ENCODE measurements around the gene CAPZB. TPM values are rescaled to one million over a fixed set of nuclear protein-coding genes. Genes with fewer than 3 reads are reported as not detected.
"Not testable (repeated sequence)": the region's sequence is repeated elsewhere in the genome, so short reads cannot be mapped to it uniquely, and the experiment has no call there.

The CAPZB gene
- total and polyA plus RNA-seq, 2 experiments from 2014 or later: 86.2 to 278 TPM

GRCh38 chr1:19305880-19306279, 179.5 kb downstream of the CAPZB start:
- H3K4me1 ChIP-seq (ENCODE audit: low read depth): no peaks in the 10 kb centered on the region
- no peaks in the 10 kb centered on the region for H3K27me3 ChIP-seq
- no peak for DNase-seq (ENCODE audit: low read depth in 1 of 2, low spot score in 1 of 2)
- no peak overlapping the region for H3K27ac ChIP-seq
- H3K4me3 ChIP-seq: no peak overlapping the region
- peaks cover 20% of the 10 kb centered on the region for H3K36me3 ChIP-seq
- no peaks in the 10 kb centered on the region for H3K9me3 ChIP-seq (ENCODE audit: low read depth)
- no peak for TF ChIP-seq CTCF (IDR thresholded peaks at IDR 0.05; ENCODE audit: low read depth, low read length)

- H3K27ac ChIP-seq; H3K27me3 ChIP-seq; H3K4me1 ChIP-seq (ENCODE audit: low read depth); H3K9me3 ChIP-seq (ENCODE audit: low read depth); H3K4me3 ChIP-seq; DNase-seq (ENCODE audit: low read depth in 1 of 2, low spot score in 1 of 2): not testable (repeated sequence)
- H3K36me3 ChIP-seq: peaks cover 20% of the 10 kb centered on the region
Observed at GRCh38 chr1:19304081-19304480, 181.3 kb downstream of the CAPZB start.

- Histone ChIP-seq H3K27me3 (no peaks in the 10 kb centered on the region), H3K4me1 (ENCODE audit: low read depth) (no peaks in the 10 kb centered on the region), H3K4me3 (no peak overlapping the region), H3K27ac (no peak overlapping the region), H3K9me3 (ENCODE audit: low read depth) (no peaks in the 10 kb centered on the region), H3K36me3 (peaks cover 13% of the 10 kb centered on the region)
- TF ChIP-seq CTCF (IDR thresholded peaks at IDR 0.05; ENCODE audit: low read depth, low read length): no peak
- no peak for DNase-seq (ENCODE audit: low read depth in 1 of 2, low spot score in 1 of 2)
Observed at GRCh38 chr1:19300211-19300610, 185.1 kb downstream of the CAPZB start.

- DNase-seq (ENCODE audit: low read depth in 1 of 2, low spot score in 1 of 2): no peak
- H3K27me3 ChIP-seq: peaks cover 4% of the 10 kb centered on the region
Observed at GRCh38 chr1:19294638-19295037, 190.7 kb downstream of the CAPZB start.

GRCh38 chr1:19289244-19289643, 196.1 kb downstream of the CAPZB start:
- Histone ChIP-seq H3K4me1 (ENCODE audit: low read depth) (no peaks in the 10 kb centered on the region), H3K36me3 (no peaks in the 10 kb centered on the region), H3K4me3 (no peak overlapping the region), H3K27me3 (peaks cover 19% of the 10 kb centered on the region), H3K27ac (no peak overlapping the region), H3K9me3 (ENCODE audit: low read depth) (no peaks in the 10 kb centered on the region)
- no peak for DNase-seq (ENCODE audit: low read depth in 1 of 2, low spot score in 1 of 2)
- no peak for TF ChIP-seq CTCF (IDR thresholded peaks at IDR 0.05; ENCODE audit: low read depth, low read length)

More at GRCh38 chr1:19294638-19295037, 190.7 kb downstream of the CAPZB start:
- Histone ChIP-seq H3K4me3 (no peak overlapping the region), H3K9me3 (ENCODE audit: low read depth) (no peaks in the 10 kb centered on the region), H3K4me1 (ENCODE audit: low read depth) (no peaks in the 10 kb centered on the region), H3K36me3 (no peaks in the 10 kb centered on the region), H3K27ac (no peak overlapping the region)
- no peak for TF ChIP-seq CTCF (IDR thresholded peaks at IDR 0.05; ENCODE audit: low read depth, low read length)

Other genes with a start within 250 kb of the CAPZB start
- gene EMC1, start 234.0 kb downstream of the CAPZB start, total RNA-seq: 26.6 and 37.0 TPM in 2 replicates
- 25.0 and 33.3 TPM in 2 replicates for gene EMC1, start 234.0 kb downstream of the CAPZB start, polyA plus RNA-seq
- 21.3 and 28.8 TPM in 2 replicates for gene MRTO4, start 233.7 kb downstream of the CAPZB start, total RNA-seq
- gene MRTO4, start 233.7 kb downstream of the CAPZB start, polyA plus RNA-seq: 29.9 and 33.6 TPM in 2 replicates
- 1.4 and 2.2 TPM in 2 replicates for gene AKR7A3, start 196.8 kb downstream of the CAPZB start, total RNA-seq
- gene AKR7A3, start 196.8 kb downstream of the CAPZB start, polyA plus RNA-seq: 0.26 and 0.96 TPM in 2 replicates
- 155 and 195 TPM in 2 replicates for gene AKR7A2, start 173.4 kb downstream of the CAPZB start, total RNA-seq
- gene AKR7A2, start 173.4 kb downstream of the CAPZB start, polyA plus RNA-seq: 157 and 168 TPM in 2 replicates
- gene SLC66A1, start 173.2 kb downstream of the CAPZB start, total RNA-seq: 21.1 and 34.3 TPM in 2 replicates
- gene SLC66A1, start 173.2 kb downstream of the CAPZB start, polyA plus RNA-seq: 17.2 and 24.0 TPM in 2 replicates
- gene NBL1, start 158.8 kb upstream of the CAPZB start, total RNA-seq: 1.4 and 3.3 TPM in 2 replicates
- gene NBL1, start 158.8 kb upstream of the CAPZB start, polyA plus RNA-seq: 1.9 and 3.3 TPM in 2 replicates
- gene HTR6, start 179.3 kb upstream of the CAPZB start, total RNA-seq: not detected in 2 replicates
- not detected in 2 replicates for gene HTR6, start 179.3 kb upstream of the CAPZB start, polyA plus RNA-seq